HepG2 (cell line): Measurements from ENCODE around the gene IFT57. TPM values are rescaled to one million over a fixed set of nuclear protein-coding genes. Genes with fewer than 3 reads are reported as not detected.

Experiments
- ATAC-seq: fragments of 200-7000 bp; cut with Tn5 transposase; 3 replicates; pipeline ENCODE4 v1.9.1; 2020; ENCODE audit warnings: mild to moderate bottlenecking, moderate library complexity
- BruUV-seq: library from RNA; stranded (reverse); fragments of 400-500 nt; replicated peaks from 2 replicates; lab custom pipeline; 2021; lab: Mats Ljungman, UMichigan
- CTCF ChIA-PET: fragments of 300-600 bp; formaldehyde crosslinking; extraction: SDS; loops from one replicate; lab custom pipeline; 2021; ENCODE audit warnings: low total read pairs, inconsistent platforms, low intra/inter-chr PET ratio; lab: Yijun Ruan, JAX
- POLR2A ChIA-PET: fragments of 350-600 bp; sonication (Branson Sonifier 250); formaldehyde crosslinking; loops from one replicate; lab custom pipeline; 2020; ENCODE audit warnings: antibody characterized with exemption, inconsistent platforms; lab: Yijun Ruan, JAX
- DNase-seq: peaks from one replicate; pipeline ENCODE4 v3.0.0-alpha.2; 2015; ENCODE audit warnings: low spot score
- FAIRE-seq: peaks from 3 replicates; lab custom pipeline; 2011; peaks lifted over from hg19 to GRCh38; lab: Jason Lieb, UNC
- H2AFZ ChIP-seq: one replicate; pipeline ENCODE4 v1.6.1; 2011; ENCODE audit warnings: low read length, inconsistent platforms
- H3K27ac ChIP-seq: fragments of 300-600 bp; 3 replicates; pipeline ENCODE4 v1.8.0; 2011; ENCODE audit warnings: mixed run types, mild to moderate bottlenecking, mixed read lengths, low read length, inconsistent platforms; ENCODE audit not compliant: insufficient read depth; ENCODE audit errors: extremely low read length
- H3K27me3 ChIP-seq, 2 experiments: fragments of 200-600 bp in 1 of 2; 2 replicates in 1 of 2; 3 replicates in 1 of 2; pipeline versions ENCODE4 v1.6.0 to v1.8.0; 2011; ENCODE audit warnings: low read length in 2 of 2, mild to moderate bottlenecking in 2 of 2, moderate library complexity in 2 of 2, inconsistent platforms in 1 of 2; ENCODE audit not compliant: insufficient read depth in 2 of 2, control insufficient read depth in 1 of 2
- H3K36me3 ChIP-seq, 2 experiments: fragments of 200-600 bp in 1 of 2; replicated peaks in 1 of 2; 2 replicates in 1 of 2; 3 replicates in 1 of 2; pipeline versions ENCODE4 v1.5.1 to v1.8.0; 2011; ENCODE audit warnings: low read length in 2 of 2, inconsistent platforms in 1 of 2; ENCODE audit not compliant: insufficient read depth in 2 of 2, control insufficient read depth in 1 of 2
- H3K4me1 ChIP-seq: 2 replicates; pipeline ENCODE4 v1.5.1; 2012; ENCODE audit warnings: low read length, inconsistent platforms; ENCODE audit not compliant: insufficient read depth
- H3K4me2 ChIP-seq: 2 replicates; pipeline ENCODE4 v1.6.0; 2011; ENCODE audit warnings: low read depth, low read length, inconsistent platforms
- H3K4me3 ChIP-seq, 3 experiments: fragments of 200-600 bp in 1 of 3; sonication (generic), shearing (Covaris generic) in 1 of 3; replicated peaks in 1 of 3; 2 replicates each; pipeline ENCODE4 v1.5.1; 2011 to 2016; ENCODE audit warnings: low read length in 3 of 3, inconsistent platforms in 2 of 3, low read depth in 2 of 3, mild to moderate bottlenecking in 2 of 3, control low read depth in 1 of 3, mixed read lengths in 1 of 3; ENCODE audit not compliant: insufficient read depth in 1 of 3
- H3K79me2 ChIP-seq: one replicate; pipeline ENCODE4 v1.6.1; 2011; ENCODE audit warnings: low read length, inconsistent platforms; ENCODE audit not compliant: insufficient read depth
- H3K9ac ChIP-seq: 2 replicates; pipeline ENCODE4 v1.6.0; 2011; ENCODE audit warnings: mild to moderate bottlenecking, low read depth, low read length, inconsistent platforms; ENCODE audit not compliant: insufficient read depth
- H3K9me3 ChIP-seq: 2 replicates; pipeline ENCODE4 v1.5.1; 2012; ENCODE audit warnings: mild to moderate bottlenecking, low read length
- H4K20me1 ChIP-seq: 2 replicates; pipeline ENCODE4 v1.6.0; 2011; ENCODE audit warnings: inconsistent platforms, mild to moderate bottlenecking, low read length, moderate library complexity; ENCODE audit not compliant: insufficient read depth
- CEBPB ChIP-seq: IDR thresholded peaks from 2 replicates; pipeline ENCODE4 v1.6.1; 2011; ENCODE audit warnings: low read depth, low read length, improper control_type of control experiment, borderline replicate concordance
- DNMT1 ChIP-seq: sonication (generic); formaldehyde crosslinking; IDR thresholded peaks from 2 replicates; pipeline ENCODE4 v1.5.1; 2020; ENCODE audit warnings: mild to moderate bottlenecking, missing genetic modification reagents
- MTERF4 ChIP-seq: sonication (generic); formaldehyde crosslinking; IDR thresholded peaks from 2 replicates; pipeline ENCODE4 v1.8.0; 2023; ENCODE audit warnings: mild to moderate bottlenecking, missing genetic modification reagents
- NFYC ChIP-seq: IDR thresholded peaks from 2 replicates; pipeline ENCODE4 v1.6.1; 2016; ENCODE audit warnings: missing genetic modification reagents, missing compliant biosample characterization
- RAD51 ChIP-seq: fragments of 450-650 bp; IDR thresholded peaks from 2 replicates; pipeline ENCODE4 v1.6.1; 2016; ENCODE audit warnings: borderline replicate concordance
- SP140L ChIP-seq: sonication (generic); formaldehyde crosslinking; IDR thresholded peaks from 2 replicates; pipeline ENCODE4 v1.4.0; 2020; ENCODE audit warnings: missing genetic modification reagents, borderline replicate concordance
- STAT5B ChIP-seq: sonication (generic); formaldehyde crosslinking; IDR thresholded peaks from 2 replicates; pipeline ENCODE4 v1.4.0; 2020; ENCODE audit warnings: missing genetic modification reagents
- ZFX ChIP-seq: sonication (generic); formaldehyde crosslinking; IDR thresholded peaks from 2 replicates; pipeline ENCODE4 v1.4.0; 2020; ENCODE audit warnings: mild to moderate bottlenecking, low read depth, missing genetic modification reagents, moderate library complexity
- ZNF225 ChIP-seq: sonication (generic); formaldehyde crosslinking; IDR thresholded peaks from 2 replicates; pipeline ENCODE4 v1.4.0; 2020; ENCODE audit warnings: mild to moderate bottlenecking, missing genetic modification reagents
- ZNF232 ChIP-seq: sonication (generic); formaldehyde crosslinking; IDR thresholded peaks from 2 replicates; pipeline ENCODE4 v1.4.0; 2020; ENCODE audit warnings: missing genetic modification reagents, borderline replicate concordance
- ZNF484 ChIP-seq: sonication (generic); formaldehyde crosslinking; IDR thresholded peaks from 2 replicates; pipeline ENCODE4 v1.5.1; 2020; ENCODE audit warnings: mild to moderate bottlenecking, low read depth, missing genetic modification reagents, borderline replicate concordance
- ZNF501 ChIP-seq: sonication (generic); formaldehyde crosslinking; IDR thresholded peaks from 2 replicates; pipeline ENCODE4 v1.5.1; 2020; ENCODE audit warnings: mild to moderate bottlenecking, moderate library complexity, missing genetic modification reagents
- WGBS: methylation state at CpG from one replicate; pipeline ENCODE4 v1.1.6; 2017; ENCODE audit warnings: low lambda C conversion rate; 5-methylcytosine and 5-hydroxymethylcytosine counted together
- in situ Hi-C: cut with HindIII; loops from 2 replicates; pipeline ENCODE4 v1.10.0; 2017; ENCODE audit warnings: low pct_unique_long_range_greater_than_20kb; ENCODE audit not compliant: extremely low pct_ligation_motif_present
- intact Hi-C: fragments of 100-400 bp; cut with micrococcal nuclease; formaldehyde crosslinking; loops from one replicate; pipeline ENCODE4 v1.10.0; 2022; ENCODE audit not compliant: unreplicated experiment
- polyA plus RNA-seq, 8 experiments: library from polyadenylated mRNA; depleted of rRNA in 3 of 8; stranded (reverse) in 7 of 8; unstranded in 1 of 8; fragments of >200 nt; fragmentation: Illumina TruSeq in 4 of 8; extraction: Trizol in 4 of 8; gene quantifications; 2 replicates each; pipeline versions ENCODE4 v1.2.1 to v1.2.3, GENCODE V29; 2011 to 2016; ENCODE audit warnings: low read depth in 4 of 8, missing spikeins in 1 of 8, mixed read lengths in 1 of 8; ENCODE audit not compliant: insufficient read depth in 1 of 8
- total RNA-seq, 5 experiments: library from RNA; depleted of rRNA; stranded (reverse); fragments of >200 nt; fragmentation: Illumina TruSeq; extraction: Trizol; gene quantifications; 2 replicates each; pipeline ENCODE4 v1.2.3, GENCODE V29; 2016; ENCODE audit warnings: low read depth in 1 of 5
- TF ChIP-seq, protein P1 (sequence below), 2 experiments: sonication (generic) in 1 of 2; formaldehyde crosslinking in 1 of 2; IDR thresholded peaks; 2 replicates each; pipeline versions ENCODE4 v1.4.0 to v1.6.1; 2016 to 2020; ENCODE audit warnings: borderline replicate concordance in 1 of 2, low read depth in 1 of 2, mild to moderate bottlenecking in 1 of 2, missing genetic modification reagents in 1 of 2

The IFT57 gene
- total and polyA plus RNA-seq, 2 of the 13 experiments (the other 11 are each of a cell fraction or from before 2014, with no cell fraction given): 5.5 to 14.5 TPM

DNA sequence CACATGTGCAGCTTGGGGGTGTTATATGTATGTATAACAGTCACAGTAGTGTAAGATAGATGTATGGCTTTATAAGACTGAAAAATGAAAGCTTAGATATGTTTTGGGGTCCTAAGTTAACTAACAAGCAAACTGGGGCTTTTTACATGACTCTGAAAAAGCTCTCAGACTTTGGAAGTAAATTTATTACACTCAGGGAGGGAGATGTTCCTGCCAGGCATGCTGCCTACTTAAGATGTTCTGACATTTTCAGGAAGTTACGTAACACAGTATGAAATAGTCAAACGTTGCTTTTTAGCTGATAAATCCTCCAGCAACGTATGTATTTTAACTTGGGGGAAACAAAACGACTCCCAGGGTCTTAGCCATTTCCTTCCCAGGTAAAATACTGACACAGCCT, 1.7 kb upstream of the IFT57 start:
- H3K27ac ChIP-seq: no peak overlapping the region
- no peak for FAIRE-seq
- no peak overlapping the region for H3K4me2 ChIP-seq
- 25% methylated on average over 4 of the region's 4 CpGs for WGBS
- in situ Hi-C loops: no loop called here
- ATAC-seq: no peak
- H2AFZ ChIP-seq: no peak overlapping the region
- no peaks in the 10 kb centered on the region for H4K20me1 ChIP-seq
- no peaks in the 10 kb centered on the region for H3K36me3 ChIP-seq
- ChIA-PET CTCF (no interaction called here), POLR2A (no interaction called here)
- H3K9me3 ChIP-seq: no peaks in the 10 kb centered on the region
- no TSS peak for BruUV-seq
- intact Hi-C loops: no loop called here
- no peak overlapping the region for H3K9ac ChIP-seq
- no peak overlapping the region for H3K4me3 ChIP-seq
- no peaks in the 10 kb centered on the region; a peak in 1 of 5 replicates for H3K27me3 ChIP-seq
- H3K79me2 ChIP-seq: no peaks in the 10 kb centered on the region
- TF ChIP-seq CEBPB (peak; percentile 9; the same call in 1 of the 2 replicates), NFYC (no peak)
- DNase-seq: no peak
- peaks cover 23% of the 10 kb centered on the region for H3K4me1 ChIP-seq

GRCh38 chr3:108222853-108223565, 785 bp upstream of the IFT57 start:
- POLR2A ChIA-PET: no interaction called here
- no peak for DNase-seq
- no TSS peak for BruUV-seq
- Histone ChIP-seq H4K20me1 (no peaks in the 10 kb centered on the region), H2AFZ (peak overlapping the region; percentile 83), H3K27ac (no peak overlapping the region), H3K27me3 (no peaks in the 10 kb centered on the region; a peak in 1 of 5 replicates), H3K79me2 (no peaks in the 10 kb centered on the region), H3K4me3 (peak overlapping the region; percentile 79 to 87 (median 82)), H3K4me1 (peaks cover 23% of the 10 kb centered on the region), H3K9ac (peak overlapping the region; percentile 56; the same call in 1 of the 2 replicates), H3K9me3 (no peaks in the 10 kb centered on the region), H3K36me3 (no peaks in the 10 kb centered on the region), H3K4me2 (peak overlapping the region; percentile 92)
- intact Hi-C loops (no loop called here), in situ Hi-C loops (no loop called here)
- peak; percentile 45 for ATAC-seq
- 1% methylated on average over 5 of the region's 5 CpGs for WGBS
- CTCF ChIA-PET: no interaction called here
- no peak for FAIRE-seq
- no peak for TF ChIP-seq SP140L (CRISPR knock-in tag)
- no peak for TF ChIP-seq ZNF232 (CRISPR knock-in tag)
- TF ChIP-seq ZNF225 (CRISPR knock-in tag): no peak
- TF ChIP-seq, protein P1, sequence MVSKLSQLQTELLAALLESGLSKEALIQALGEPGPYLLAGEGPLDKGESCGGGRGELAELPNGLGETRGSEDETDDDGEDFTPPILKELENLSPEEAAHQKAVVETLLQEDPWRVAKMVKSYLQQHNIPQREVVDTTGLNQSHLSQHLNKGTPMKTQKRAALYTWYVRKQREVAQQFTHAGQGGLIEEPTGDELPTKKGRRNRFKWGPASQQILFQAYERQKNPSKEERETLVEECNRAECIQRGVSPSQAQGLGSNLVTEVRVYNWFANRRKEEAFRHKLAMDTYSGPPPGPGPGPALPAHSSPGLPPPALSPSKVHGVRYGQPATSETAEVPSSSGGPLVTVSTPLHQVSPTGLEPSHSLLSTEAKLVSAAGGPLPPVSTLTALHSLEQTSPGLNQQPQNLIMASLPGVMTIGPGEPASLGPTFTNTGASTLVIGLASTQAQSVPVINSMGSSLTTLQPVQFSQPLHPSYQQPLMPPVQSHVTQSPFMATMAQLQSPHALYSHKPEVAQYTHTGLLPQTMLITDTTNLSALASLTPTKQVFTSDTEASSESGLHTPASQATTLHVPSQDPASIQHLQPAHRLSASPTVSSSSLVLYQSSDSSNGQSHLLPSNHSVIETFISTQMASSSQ (IDR thresholded peaks at IDR 0.05; ENCODE audit: low read depth): no peak
- TF ChIP-seq, protein P1 (CRISPR knock-in tag; IDR thresholded peaks at IDR 0.05; ENCODE audit: borderline replicate concordance): no peak
- TF ChIP-seq RAD51: no peak
- no peak for TF ChIP-seq MTERF4
- no peak for TF ChIP-seq ZFX (CRISPR knock-in tag)
- no peak for TF ChIP-seq ZNF501 (CRISPR knock-in tag)
- no peak for TF ChIP-seq ZNF484 (CRISPR knock-in tag)
- TF ChIP-seq STAT5B (CRISPR knock-in tag): no peak
- TF ChIP-seq DNMT1 (CRISPR knock-in tag): no peak
